HUES64 (cell line): ENCODE results near the gene TCP10L.
A peak's percentile ranks its signal among the peaks of the same experiment; 100 is the strongest.

Experiments
- H3K27ac ChIP-seq: 2 replicates; pipeline ENCODE4 v1.7.0; 2013; ENCODE audit warnings: low read depth, low read length, inconsistent platforms
- H3K27me3 ChIP-seq: 2 replicates; pipeline ENCODE4 v1.6.1; 2013; ENCODE audit warnings: mild to moderate bottlenecking, low read length; ENCODE audit not compliant: insufficient read depth
- H3K36me3 ChIP-seq: 2 replicates; pipeline ENCODE4 v1.6.1; 2013; ENCODE audit warnings: mild to moderate bottlenecking, low read length; ENCODE audit not compliant: insufficient read depth
- H3K4me1 ChIP-seq: 2 replicates; pipeline ENCODE4 v1.6.1; 2013; ENCODE audit warnings: mild to moderate bottlenecking, low read length, moderate library complexity; ENCODE audit not compliant: insufficient read depth
- H3K4me3 ChIP-seq: 2 replicates; pipeline ENCODE4 v1.5.1; 2013; ENCODE audit warnings: mild to moderate bottlenecking, low read length, moderate library complexity
- H3K9ac ChIP-seq: 2 replicates; pipeline ENCODE4 v1.6.1; 2013; ENCODE audit warnings: mild to moderate bottlenecking, low read depth, low read length
- H3K9me3 ChIP-seq: 2 replicates; pipeline ENCODE4 v1.6.1; 2013; ENCODE audit warnings: low read depth, low read length; ENCODE audit not compliant: insufficient read depth
- WGBS: fragments of 150-250, 120-280 bp; methylation state at CpG from one replicate; pipeline ENCODE4 v1.1.7; 2013; ENCODE audit warnings: missing lambda C conversion rate; 5-methylcytosine and 5-hydroxymethylcytosine counted together

Gene TCP10L

GRCh38 chr21:32604464-32604863 is 19.1 kb upstream of the TCP10L start:
- H3K9me3 ChIP-seq, result no peaks in the 10 kb centered on the region
- H3K4me3 ChIP-seq, result no peak overlapping the region
- no peaks in the 10 kb centered on the region for H3K27me3 ChIP-seq
- H3K27ac ChIP-seq, result peak overlapping the region; percentile 86; the same call in 1 of the 2 replicates
- WGBS, result 16% methylated on average over 8 of the region's 8 CpGs
- H3K36me3 ChIP-seq, result peaks cover 81% of the 10 kb centered on the region
- peak overlapping the region; percentile 27; the same call in 1 of the 2 replicates for H3K9ac ChIP-seq
- H3K4me1 ChIP-seq, result peaks cover 35% of the 10 kb centered on the region

GRCh38 chr21:32603131-32603530 is 17.8 kb upstream of the TCP10L start:
- Histone ChIP-seq H3K27ac (peak overlapping the region; percentile 86), H3K4me3 (no peak overlapping the region), H3K9ac (no peak overlapping the region), H3K9me3 (no peaks in the 10 kb centered on the region), H3K36me3 (peaks cover 78% of the 10 kb centered on the region), H3K27me3 (no peaks in the 10 kb centered on the region), H3K4me1 (peaks cover 35% of the 10 kb centered on the region)
- 63% methylated on average over 8 of the region's 8 CpGs for WGBS

GRCh38 chr21:32602099-32602498 is 16.8 kb upstream of the TCP10L start:
- H3K27me3 ChIP-seq, result no peaks in the 10 kb centered on the region
- no peak overlapping the region for H3K9ac ChIP-seq
- H3K4me1 ChIP-seq, result peaks cover 35% of the 10 kb centered on the region
- whole genome bisulfite sequencing, result 94% methylated on average over 6 of the region's 6 CpGs
- H3K9me3 ChIP-seq, result no peaks in the 10 kb centered on the region
- peaks cover 70% of the 10 kb centered on the region for H3K36me3 ChIP-seq
- H3K4me3 ChIP-seq, result no peak overlapping the region
- no peak overlapping the region for H3K27ac ChIP-seq

- no peaks in the 10 kb centered on the region for H3K27me3 ChIP-seq
- no peak overlapping the region for H3K4me3 ChIP-seq
- H3K27ac ChIP-seq, result no peak overlapping the region
- peaks cover 16% of the 10 kb centered on the region for H3K4me1 ChIP-seq
- WGBS, result 89% methylated on average over 8 of the region's 8 CpGs
- H3K9me3 ChIP-seq, result no peaks in the 10 kb centered on the region
- peaks cover 48% of the 10 kb centered on the region for H3K36me3 ChIP-seq
- no peak overlapping the region for H3K9ac ChIP-seq
Measured at GRCh38 chr21:32599526-32599925, 14.2 kb upstream of the TCP10L start.

- Histone ChIP-seq H3K4me3 (no peak overlapping the region), H3K4me1 (peaks cover 13% of the 10 kb centered on the region), H3K9me3 (no peaks in the 10 kb centered on the region), H3K27me3 (no peaks in the 10 kb centered on the region), H3K9ac (no peak overlapping the region), H3K27ac (no peak overlapping the region), H3K36me3 (peaks cover 48% of the 10 kb centered on the region)
- WGBS, result 92% methylated on average over 5 of the region's 5 CpGs
Measured at GRCh38 chr21:32599091-32599490, 13.8 kb upstream of the TCP10L start.

GRCh38 chr21:32597205-32597604 is 11.9 kb upstream of the TCP10L start:
- Histone ChIP-seq H3K27ac (no peak overlapping the region), H3K9ac (no peak overlapping the region), H3K4me1 (no peaks in the 10 kb centered on the region; the same call in 1 of the 2 replicates), H3K27me3 (no peaks in the 10 kb centered on the region), H3K4me3 (no peak overlapping the region), H3K36me3 (peaks cover 30% of the 10 kb centered on the region), H3K9me3 (no peaks in the 10 kb centered on the region)
- 93% methylated on average over 6 of the region's 6 CpGs for WGBS

- H3K27ac ChIP-seq, result no peak overlapping the region
- no peaks in the 10 kb centered on the region for H3K9me3 ChIP-seq
- no peaks in the 10 kb centered on the region; the same call in 1 of the 2 replicates for H3K4me1 ChIP-seq
- no peak overlapping the region for H3K4me3 ChIP-seq
- WGBS, result 92% methylated on average over 11 of the region's 11 CpGs
- no peaks in the 10 kb centered on the region for H3K27me3 ChIP-seq
- H3K36me3 ChIP-seq, result peaks cover 19% of the 10 kb centered on the region
- no peak overlapping the region for H3K9ac ChIP-seq
Measured at GRCh38 chr21:32595431-32595830, 10.1 kb upstream of the TCP10L start.

GRCh38 chr21:32593690-32594089 is 8.4 kb upstream of the TCP10L start:
- Histone ChIP-seq H3K9me3 (no peaks in the 10 kb centered on the region), H3K27ac (no peak overlapping the region), H3K4me3 (no peak overlapping the region), H3K4me1 (no peaks in the 10 kb centered on the region), H3K27me3 (no peaks in the 10 kb centered on the region), H3K36me3 (0 out of 2 replicates have a peak, but pooled peaks cover 2% of the 10 kb centered on the region), H3K9ac (no peak overlapping the region)
- 97% methylated on average over 4 of the region's 8 CpGs for WGBS

- no peak overlapping the region for H3K4me3 ChIP-seq
- no peak overlapping the region for H3K9ac ChIP-seq
- no peaks in the 10 kb centered on the region for H3K27me3 ChIP-seq
- H3K36me3 ChIP-seq, result no peaks in the 10 kb centered on the region
- no peaks in the 10 kb centered on the region for H3K4me1 ChIP-seq
- H3K27ac ChIP-seq, result no peak overlapping the region
- no peaks in the 10 kb centered on the region for H3K9me3 ChIP-seq
- WGBS, result 87% methylated on average over 10 of the region's 10 CpGs
Measured at GRCh38 chr21:32592929-32593502, 7.7 kb upstream of the TCP10L start.

GRCh38 chr21:32590130-32590529 is 4.8 kb upstream of the TCP10L start:
- H3K9ac ChIP-seq, result no peak overlapping the region
- H3K4me1 ChIP-seq, result no peaks in the 10 kb centered on the region
- no peaks in the 10 kb centered on the region for H3K36me3 ChIP-seq
- WGBS, result 85% methylated on average over 4 of the region's 4 CpGs
- no peak overlapping the region for H3K27ac ChIP-seq
- H3K27me3 ChIP-seq, result no peaks in the 10 kb centered on the region
- H3K9me3 ChIP-seq, result no peaks in the 10 kb centered on the region
- no peak overlapping the region for H3K4me3 ChIP-seq

- Histone ChIP-seq H3K9ac (no peak overlapping the region), H3K36me3 (no peaks in the 10 kb centered on the region), H3K4me1 (no peaks in the 10 kb centered on the region), H3K9me3 (no peaks in the 10 kb centered on the region), H3K27me3 (no peaks in the 10 kb centered on the region), H3K27ac (no peak overlapping the region), H3K4me3 (no peak overlapping the region)
- 94% methylated on average over 3 of the region's 5 CpGs for WGBS
Measured at GRCh38 chr21:32587651-32588050, 2.3 kb upstream of the TCP10L start.

GRCh38 chr21:32587120-32587519 is 1.8 kb upstream of the TCP10L start:
- no peaks in the 10 kb centered on the region for H3K27me3 ChIP-seq
- WGBS, result 85% methylated on average over 13 of the region's 13 CpGs
- H3K4me3 ChIP-seq, result no peak overlapping the region
- no peak overlapping the region for H3K27ac ChIP-seq
- H3K9me3 ChIP-seq, result no peaks in the 10 kb centered on the region
- no peaks in the 10 kb centered on the region for H3K36me3 ChIP-seq
- no peaks in the 10 kb centered on the region for H3K4me1 ChIP-seq
- no peak overlapping the region for H3K9ac ChIP-seq
